ENCODE data around the gene MAPK13.
"Not testable (repeated sequence)": the region's sequence is repeated elsewhere in the genome, so short reads cannot be mapped to it uniquely, and the experiment has no call there.

The MAPK13 gene

DNA sequence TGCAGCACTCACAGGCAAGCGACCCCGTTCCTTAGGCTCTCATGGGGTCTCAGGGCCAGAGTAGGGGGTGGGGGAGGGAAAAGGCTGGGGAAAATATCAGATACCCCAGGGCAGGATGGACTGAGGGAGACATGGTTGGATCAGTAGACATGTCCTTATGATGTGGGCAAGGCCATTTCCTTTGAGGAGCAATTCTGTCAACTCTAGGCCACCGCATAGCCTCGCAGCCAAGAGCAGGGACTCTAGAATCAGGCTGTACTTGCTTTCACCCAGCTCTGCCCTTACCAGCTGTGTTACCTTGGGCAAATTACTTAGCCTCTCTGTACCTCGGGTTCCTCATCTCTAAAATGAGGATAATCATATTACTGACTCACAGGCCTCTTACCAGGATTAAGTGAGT, 2.2 kb upstream of the MAPK13 start:
- no peak for DNase-seq (ENCODE audit: low read depth)

DNA sequence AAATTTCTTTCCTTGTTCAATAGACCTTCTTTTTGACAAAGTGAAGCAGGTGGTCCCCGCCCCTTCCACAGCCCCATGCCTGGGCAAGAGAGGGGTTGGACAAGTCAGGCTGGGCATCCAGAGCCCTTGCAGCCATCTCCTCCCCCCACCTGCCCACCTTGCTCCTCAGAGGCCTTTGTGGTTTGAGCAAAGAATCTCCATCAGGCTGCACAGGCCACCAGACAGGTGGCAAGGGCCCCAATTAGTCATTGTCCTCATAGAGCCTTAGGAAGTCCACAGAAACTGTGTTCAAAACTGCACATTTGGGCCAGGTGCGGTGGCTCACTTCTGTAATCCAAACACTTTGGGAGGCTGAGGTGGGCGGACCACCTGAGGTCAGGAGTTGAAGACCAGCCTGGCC, 1.5 kb upstream of the MAPK13 start:
- DNase-seq (ENCODE audit: low read depth) = no peak

DNA sequence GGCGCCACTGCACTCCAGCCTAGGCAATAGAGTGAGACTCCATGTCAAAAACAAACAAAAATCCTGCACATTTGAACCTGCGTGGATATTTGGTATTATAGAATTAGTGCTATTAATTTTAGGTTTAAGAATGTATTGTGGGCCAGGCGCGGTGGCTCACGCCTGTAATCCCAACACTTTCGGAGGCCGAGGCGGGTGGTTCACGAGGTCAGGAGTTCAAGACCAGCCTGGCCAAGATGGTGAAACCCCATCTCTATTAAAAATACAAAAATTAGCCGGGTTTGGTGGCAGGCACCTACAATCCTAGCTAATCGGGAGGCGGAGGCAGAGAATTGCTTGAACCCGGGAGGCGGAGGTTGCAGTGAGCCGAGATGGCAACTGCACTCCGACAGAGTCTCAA, 979 bp upstream of the MAPK13 start:
- DNase-seq (ENCODE audit: low read depth) = not testable (repeated sequence)

DNA sequence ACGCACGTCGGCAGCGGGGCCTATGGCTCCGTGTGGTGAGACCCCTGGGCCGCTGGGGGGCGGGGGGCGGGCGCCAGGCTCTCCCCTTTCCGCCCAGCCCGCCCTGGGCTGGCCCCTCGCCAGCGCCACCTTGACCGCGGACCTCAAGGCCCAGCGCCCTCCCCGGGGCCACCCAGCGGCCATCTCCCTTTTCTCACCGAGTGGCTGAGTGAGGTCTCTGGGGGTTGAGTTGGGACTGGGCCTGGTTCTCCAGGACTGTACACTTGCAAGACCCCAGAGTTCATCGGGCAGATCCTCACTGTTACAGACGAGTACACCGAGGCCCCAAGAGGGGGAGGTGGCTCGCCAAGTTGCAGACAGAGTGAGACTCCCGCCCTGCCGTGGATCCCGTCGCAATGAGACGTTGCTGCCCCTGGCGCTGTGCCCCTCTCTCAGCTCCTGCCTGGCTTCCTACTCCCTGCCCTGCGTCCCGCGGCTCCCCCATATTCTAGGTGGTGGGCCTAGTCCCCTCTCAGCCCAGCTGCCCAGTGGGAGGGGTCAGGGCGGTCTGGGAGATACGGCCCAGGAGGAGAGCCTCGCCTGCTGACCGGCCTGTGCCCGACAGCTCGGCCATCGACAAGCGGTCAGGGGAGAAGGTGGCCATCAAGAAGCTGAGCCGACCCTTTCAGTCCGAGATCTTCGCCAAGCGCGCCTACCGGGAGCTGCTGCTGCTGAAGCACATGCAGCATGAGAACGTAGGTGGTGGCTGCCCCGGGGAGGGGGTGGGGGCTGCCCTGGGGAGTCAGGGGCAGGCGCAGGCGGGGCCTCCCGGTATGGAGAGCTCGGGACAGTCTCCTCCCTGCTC, 576 bp downstream of the MAPK13 start:
- DNase-seq (ENCODE audit: low read depth) = peak; percentile 52

DNA sequence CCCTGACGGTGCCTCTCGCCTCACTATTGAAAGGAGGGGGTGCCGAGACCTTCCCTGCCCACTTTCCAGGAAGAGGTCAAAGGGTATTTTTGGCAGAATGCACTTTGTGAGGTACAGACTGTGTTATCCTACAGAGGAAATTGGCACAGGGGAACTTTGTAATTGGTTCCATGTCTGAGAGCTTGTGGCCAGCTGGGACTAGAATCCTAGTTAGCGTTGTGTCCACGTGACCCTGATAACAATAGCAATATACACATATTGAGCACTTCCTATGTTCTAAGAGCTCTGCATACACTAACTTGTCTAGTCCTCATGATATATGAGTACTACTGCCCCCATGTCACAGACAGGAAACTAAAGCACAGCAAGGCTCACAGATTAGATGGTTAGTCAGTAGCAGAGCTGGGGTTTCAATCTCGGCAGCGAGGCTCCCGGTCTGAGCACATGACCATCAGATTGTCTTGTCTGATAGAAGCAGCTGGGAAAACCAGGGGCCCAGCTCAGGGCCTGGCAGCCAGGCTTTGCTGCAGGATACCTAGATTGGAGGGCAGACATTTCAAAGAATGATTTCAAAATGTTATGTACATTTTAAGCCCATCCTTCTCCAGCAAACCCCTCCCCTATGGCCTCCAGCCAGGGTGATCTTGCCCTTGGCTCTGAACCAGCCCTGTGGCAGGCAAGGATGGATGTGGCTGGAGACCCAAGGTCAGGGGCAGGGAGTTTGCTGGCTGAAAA, 1.4 kb downstream of the MAPK13 start:
- no peak for DNase-seq (ENCODE audit: low read depth)

DNA sequence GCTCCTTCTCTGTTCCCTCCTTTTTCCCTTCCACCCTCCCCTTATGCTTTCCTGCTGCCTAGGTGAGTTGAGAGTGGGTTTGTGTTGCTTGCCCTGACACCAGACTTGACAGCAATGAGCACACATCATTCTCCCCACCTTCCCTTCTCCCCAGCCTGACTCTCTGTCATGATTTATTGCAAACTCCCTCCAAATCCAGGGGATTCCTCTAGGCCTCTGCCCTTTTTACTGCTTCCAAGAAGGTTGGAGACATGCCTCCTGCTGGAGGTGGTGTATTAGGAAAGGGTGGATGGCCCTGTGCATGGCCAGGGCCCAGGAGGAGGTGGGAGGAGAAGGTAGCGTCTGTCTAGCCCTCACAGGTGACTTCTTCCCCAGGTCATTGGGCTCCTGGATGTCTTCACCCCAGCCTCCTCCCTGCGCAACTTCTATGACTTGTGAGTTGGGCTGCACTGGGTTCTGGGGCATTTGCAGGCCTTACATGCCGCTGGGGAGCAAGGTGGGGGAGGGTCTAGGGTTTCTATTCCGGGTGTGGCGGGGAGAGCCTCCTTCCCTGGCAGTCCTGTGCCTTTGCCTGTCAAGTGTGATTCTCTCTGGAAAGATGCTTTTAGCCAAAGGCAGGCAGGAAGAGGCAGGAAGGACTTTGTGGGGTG, 2.1 kb downstream of the MAPK13 start:
- DNase-seq (ENCODE audit: low read depth) = no peak

DNA sequence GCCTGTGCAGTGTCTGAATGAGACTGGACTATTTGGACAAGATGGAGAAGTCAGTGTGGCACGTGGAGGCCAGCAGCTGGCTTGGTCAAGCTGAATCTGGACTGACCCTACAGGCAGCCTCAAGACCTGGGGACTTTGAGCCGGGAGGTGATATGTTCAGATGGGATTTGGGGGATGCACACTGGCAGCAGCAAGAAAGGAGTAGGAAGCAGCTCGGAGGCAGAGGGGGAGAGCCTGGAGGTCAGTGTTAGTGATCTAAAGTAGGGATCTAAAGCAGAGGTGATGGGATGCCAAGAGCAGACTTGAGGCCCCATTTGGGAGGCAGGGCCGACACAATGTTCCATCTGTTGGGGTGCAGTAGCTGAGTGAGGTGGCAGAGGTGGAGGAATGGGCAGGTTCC, 2.8 kb downstream of the MAPK13 start:
- DNase-seq (ENCODE audit: low read depth) = no peak

DNA sequence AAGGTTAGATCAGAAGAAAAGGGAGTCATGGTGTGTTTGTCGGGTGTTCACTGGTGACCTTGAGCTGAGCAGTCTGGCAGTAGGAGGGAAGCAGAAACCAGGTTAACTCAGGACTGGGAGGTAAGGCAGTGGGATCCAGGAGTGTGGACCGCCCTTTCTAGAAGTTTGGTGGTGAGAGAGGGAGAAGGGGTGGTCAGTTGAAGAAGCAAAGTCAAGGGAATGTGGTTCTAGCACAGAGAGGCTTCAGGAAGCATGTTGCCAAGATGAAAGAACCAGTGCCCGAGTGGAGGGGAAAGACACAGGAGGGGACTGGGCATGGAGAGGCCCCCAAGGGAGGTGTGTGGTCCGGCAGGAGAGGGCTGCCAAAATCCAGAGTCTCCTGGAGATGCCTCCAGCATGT, 3.6 kb downstream of the MAPK13 start:
- no peak for DNase-seq (ENCODE audit: low read depth)

DNA sequence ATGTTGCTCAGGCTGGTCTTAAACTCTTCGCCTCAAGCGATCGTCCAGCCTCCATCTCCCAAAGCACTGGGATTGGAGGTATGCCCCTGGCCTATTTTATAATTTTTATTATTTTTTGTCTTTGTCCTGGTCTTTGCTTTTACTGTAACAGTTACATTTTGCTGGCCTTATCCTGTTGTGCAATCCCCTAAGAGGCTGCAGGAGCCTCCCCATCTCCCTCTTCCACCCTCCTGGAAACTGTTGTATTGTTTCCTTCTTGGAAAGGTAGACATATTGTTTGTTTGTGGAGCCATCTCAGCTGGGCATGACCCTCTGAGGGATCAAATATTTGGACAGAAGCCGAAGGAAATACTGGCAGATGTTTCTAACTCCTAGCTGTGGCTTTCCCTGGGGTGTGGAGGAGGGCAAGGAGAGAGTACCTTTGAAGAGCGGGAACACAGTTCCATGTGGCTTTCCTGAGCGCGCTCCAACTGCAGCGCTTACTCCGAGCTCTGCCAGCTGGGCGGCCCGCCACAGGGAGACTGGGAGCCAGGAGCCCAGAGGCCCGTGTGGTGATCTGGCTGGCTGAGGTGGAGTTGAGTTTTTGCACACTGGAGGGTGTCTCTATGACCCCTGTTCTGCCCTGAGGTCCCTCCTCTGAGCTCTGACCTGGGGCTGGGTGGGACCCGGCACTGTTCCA, 4.9 kb downstream of the MAPK13 start:
- DNase-seq (ENCODE audit: low read depth) = no peak

DNA sequence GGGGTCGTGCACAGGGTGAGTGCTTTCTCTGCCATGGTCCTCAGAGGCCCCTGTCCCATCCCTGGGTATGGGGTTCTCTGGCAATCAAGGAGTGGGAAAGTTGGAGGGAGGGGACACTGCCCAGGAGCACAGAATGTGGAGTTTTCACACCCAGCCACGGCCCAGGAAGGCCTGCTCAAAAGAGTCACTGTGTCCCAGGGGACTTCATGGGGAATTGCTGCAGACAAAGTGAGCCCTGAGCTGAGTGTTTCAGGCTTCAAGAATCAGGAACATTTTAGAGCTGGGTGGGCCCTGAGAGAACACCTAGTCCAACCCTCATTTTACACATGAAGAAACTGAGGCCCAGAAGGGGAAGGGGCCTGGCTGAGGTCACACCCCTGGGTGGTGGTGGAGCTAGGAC, 5.7 kb downstream of the MAPK13 start:
- DNase-seq (ENCODE audit: low read depth) = no peak

DNA sequence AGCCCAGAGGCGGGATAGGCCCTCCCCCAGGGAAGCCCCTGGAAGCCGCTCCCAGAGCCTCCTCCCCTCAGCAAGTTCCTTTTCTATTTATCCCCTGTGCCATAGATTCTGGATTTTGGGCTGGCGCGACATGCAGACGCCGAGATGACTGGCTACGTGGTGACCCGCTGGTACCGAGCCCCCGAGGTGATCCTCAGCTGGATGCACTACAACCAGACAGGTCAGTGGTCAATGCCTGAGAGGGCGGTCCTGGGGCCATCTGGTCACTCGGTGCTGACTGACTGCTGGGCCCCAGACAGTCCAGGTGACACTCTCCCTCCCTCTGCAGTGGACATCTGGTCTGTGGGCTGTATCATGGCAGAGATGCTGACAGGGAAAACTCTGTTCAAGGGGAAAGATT, 6.2 kb downstream of the MAPK13 start:
- no peak for DNase-seq (ENCODE audit: low read depth)

DNA sequence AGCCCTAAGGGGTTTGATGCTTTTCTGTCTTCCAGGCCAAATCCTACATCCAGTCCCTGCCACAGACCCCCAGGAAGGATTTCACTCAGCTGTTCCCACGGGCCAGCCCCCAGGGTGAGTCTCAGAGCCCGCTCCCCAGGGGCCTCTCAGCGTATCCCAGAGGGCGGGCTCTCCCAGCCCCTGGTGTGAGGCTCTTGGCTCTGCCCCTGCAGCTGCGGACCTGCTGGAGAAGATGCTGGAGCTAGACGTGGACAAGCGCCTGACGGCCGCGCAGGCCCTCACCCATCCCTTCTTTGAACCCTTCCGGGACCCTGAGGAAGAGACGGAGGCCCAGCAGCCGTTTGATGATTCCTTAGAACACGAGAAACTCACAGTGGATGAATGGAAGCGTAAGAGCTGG, 8.4 kb downstream of the MAPK13 start:
- DNase-seq (ENCODE audit: low read depth) = no peak

DNA sequence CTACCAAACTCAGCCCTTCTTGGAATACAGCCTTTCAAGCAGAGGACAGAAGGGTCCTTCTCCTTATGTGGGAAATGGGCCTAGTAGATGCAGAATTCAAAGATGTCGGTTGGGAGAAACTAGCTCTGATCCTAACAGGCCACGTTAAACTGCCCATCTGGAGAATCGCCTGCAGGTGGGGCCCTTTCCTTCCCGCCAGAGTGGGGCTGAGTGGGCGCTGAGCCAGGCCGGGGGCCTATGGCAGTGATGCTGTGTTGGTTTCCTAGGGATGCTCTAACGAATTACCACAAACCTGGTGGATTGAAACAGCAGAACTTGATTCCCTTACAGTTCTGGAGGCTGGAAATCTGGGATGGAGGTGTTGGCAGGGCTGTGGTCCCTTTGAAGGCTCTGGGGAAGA, 9.1 kb downstream of the MAPK13 start:
- DNase-seq (ENCODE audit: low read depth) = no peak

DNA sequence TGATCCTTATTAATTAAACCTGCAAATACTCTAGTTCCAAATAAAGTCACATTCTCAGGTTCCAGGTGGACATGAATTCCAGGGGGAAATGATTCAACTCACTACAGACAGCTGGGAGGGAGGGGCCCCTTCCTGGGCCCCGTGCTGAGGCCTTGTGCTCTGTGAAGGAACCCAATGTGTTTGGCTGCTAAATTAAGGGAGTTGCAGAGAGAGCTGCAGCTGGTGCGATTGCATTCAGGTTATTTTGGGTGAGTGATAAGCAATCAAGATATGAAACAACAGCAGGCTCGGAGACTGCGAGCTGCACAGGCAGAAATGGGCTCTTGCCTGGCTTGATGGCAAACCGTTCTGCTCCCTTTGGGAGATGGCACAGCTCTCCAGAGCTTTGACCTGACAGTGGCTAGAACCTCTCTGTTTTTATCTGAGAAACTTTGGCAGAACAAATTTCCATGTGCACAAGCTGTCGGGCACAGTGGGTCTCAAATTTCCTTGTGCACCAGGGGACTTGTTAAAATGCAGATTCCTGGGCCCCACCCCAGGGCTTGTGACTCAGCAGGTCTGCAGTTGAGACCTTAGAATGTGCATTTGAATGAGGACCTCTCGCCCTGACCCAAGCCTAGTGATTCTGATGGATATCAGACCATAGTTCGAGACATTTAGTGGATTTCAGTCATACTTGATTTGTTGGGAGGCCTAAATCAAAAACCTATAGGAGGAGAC, 9.8 kb downstream of the MAPK13 start:
- DNase-seq (ENCODE audit: low read depth) = no peak

DNA sequence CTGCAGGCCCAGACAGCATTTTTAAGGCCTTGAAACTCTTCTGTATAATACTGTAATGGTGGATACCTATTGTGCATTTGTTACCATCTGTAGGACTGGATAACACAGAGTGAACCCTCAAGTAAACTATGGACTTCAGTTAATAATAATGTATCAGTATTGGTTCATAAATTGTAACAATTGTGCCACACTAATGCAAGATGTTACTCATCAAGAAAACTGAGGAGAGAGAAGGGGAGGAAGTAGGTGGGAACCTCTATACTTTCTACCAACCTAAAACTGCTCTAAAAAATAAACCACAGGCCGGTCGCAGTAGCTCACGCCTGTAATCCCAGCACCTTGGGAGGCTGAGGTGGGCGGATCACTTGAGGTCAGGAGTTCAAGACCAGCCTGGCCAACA, 10.8 kb downstream of the MAPK13 start:
- no peak for DNase-seq (ENCODE audit: low read depth)

DNA sequence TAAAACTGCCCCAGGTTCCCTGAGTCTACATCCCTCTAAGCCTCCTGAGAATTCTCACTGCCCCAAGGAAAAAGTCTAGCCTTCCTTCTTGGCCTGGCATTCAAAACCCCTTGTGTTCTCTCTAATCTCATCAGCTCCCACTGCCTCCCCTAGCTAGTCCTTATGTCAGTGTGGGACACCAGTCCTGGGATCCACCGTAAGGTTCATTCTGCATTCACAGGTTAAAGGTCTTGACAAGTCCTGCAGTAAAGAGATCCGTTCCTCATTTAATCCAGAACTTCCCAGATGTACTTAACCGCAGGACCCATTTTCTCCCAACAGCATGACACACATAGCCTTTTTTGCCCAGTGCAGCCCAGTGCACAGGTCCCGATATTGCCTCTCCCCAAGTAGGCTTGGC, 11.6 kb downstream of the MAPK13 start:
- DNase-seq (ENCODE audit: low read depth) = no peak

DNA sequence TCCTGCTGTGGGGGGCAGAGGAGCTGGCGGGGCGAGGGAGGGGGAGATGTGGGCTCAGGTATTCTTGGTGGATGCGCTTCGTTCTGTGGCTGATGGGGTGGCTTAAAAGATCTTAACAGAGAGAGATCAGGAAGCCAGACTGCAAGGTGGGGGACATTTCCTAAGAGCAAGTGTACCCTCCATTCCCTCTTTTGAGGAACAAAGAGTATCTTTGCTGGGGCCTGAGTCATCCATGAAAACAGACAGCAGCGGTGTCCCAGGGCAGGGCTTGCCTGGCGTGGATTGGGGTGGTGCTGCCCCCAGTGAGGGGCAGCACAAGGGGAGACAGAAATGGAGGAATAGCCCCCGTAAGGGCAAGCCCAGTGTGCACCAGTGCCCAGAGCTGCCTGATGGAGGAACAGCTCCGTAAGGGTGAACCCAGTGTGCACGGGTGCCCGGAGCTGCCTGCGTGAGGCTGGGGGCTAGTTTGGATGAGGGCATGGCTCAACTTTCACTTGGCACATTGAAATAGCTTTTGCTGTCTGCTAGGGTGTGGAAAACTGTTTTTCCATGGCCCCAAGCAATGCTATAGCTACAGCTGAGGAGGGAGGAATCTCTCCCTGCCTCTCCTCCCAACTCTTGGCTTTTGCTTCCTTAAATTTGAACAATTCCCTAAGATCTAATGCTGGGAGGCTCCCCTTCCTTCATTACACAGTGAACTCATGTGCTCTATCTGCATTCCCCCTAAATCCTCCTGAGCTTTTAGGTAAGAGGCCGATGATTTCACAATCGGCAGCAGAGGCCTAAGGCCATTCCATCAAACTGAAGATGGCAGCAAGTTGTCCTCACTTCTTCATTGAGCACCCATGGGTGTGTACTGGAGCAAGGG, 12.9 kb downstream of the MAPK13 start:
- no peak for DNase-seq (ENCODE audit: low read depth)

DNA sequence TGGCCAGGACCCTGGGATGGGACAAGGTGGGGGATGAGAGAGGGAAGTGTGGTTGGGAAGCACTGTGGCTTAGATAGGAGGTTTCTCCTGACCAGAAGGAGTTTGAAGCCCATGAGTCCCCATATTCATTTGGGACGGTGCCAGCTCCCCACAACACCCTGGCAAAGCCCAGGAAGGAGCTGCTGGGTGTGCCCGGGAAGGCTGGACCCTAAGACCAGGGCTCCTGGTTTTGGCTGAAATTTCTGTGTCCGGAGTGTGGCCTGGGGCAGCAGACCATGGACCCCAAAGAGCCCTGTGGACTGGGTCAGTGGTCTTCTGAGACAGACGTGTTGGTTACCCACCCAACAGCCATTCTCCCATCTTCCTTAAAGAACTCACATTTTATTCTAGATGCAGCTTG, 15.2 kb downstream of the MAPK13 start:
- DNase-seq (ENCODE audit: low read depth) = no peak

DNA sequence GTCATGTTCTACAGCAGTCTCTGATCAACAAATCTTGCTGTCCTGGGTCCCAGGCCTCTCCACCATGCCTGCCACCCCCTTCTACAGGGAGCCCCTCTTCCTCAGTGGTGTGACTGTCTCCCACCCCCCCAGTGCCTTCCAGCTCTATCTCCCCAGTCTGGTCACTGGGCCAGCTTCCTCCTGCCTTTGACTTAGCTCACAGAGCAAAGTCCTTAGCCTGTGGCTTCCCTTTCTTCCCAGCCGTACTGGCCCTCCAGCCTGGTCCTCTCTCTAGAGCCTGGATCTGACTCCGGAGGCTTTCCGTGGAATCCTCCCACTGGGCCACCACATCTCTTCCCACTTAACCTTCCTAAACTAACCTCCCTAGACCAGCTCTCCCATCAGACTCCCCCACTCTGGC, 17.0 kb downstream of the MAPK13 start:
- no peak for DNase-seq (ENCODE audit: low read depth)

DNA sequence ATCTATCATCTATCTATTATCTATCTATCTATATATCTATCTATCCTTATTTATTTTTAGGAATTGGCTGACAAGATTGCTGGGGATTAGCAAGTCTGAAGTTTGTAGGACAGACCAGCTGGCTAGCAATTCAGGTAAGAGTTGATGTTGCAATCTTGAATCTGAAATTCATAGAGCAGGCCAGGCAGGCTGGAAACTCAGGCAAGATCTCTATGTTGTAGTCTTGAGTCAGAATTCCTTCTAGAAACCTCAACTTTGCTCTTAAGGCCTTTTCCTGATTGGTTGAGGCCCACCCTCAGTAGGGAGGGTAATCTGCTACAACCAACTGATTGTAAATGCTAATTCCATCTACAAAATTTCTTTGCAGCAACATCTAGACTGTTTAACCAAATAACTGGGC, 19.2 kb downstream of the MAPK13 start:
- DNase-seq (ENCODE audit: low read depth) = no peak

DNA sequence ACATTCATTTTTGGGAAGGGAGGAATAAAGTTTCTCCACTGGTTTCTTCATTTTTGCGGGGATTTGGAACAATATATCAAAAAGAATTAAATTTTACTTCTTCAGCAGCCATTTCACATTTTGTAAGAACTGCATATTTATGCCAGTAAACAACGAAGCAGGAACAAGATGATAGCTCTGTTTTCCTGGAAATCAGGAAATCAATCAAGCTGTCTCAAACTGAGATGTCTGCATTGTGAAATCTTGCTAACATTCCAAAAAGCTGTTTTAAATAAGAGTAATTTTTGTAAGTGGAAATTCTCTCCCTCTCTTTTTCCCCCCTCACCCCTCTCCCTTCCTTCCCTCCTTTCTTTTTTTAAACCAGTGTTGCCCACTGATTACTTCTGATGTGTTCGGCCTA, 20.0 kb downstream of the MAPK13 start:
- DNase-seq (ENCODE audit: low read depth) = no peak

All from stimulated activated CD8-positive, alpha-beta memory T cell treated with anti-CD3 and anti-CD28 coated beads, Interleukin-4, amount 100 ng/mL, for 24 hours (primary cell).